ENCODE measurements around the gene ISLR.

- no peak for TF ChIP-seq RXRA (IDR thresholded peaks at IDR 0.05; ENCODE audit: insufficient read depth, low read depth, low read length)
- no peak for TF ChIP-seq CTCF (IDR thresholded peaks at IDR 0.05; ENCODE audit: control extremely low read depth in 1 of 3, insufficient read depth in 1 of 3, low read depth in 1 of 3, low read length in 3 of 3)
- no peak for TF ChIP-seq CREB1 (IDR thresholded peaks at IDR 0.05)
- TF ChIP-seq ZNF274 (IDR thresholded peaks at IDR 0.05; ENCODE audit: borderline replicate concordance, extremely low read depth, low read length), result no peak
- no peak for TF ChIP-seq POLR2AphosphoS5 (IDR thresholded peaks at IDR 0.05; ENCODE audit: low read depth, low read length)
- no peak for TF ChIP-seq CEBPB (IDR thresholded peaks at IDR 0.05; ENCODE audit: low read depth, low read length)
- TF ChIP-seq USF2 (IDR thresholded peaks at IDR 0.05; ENCODE audit: low read length), result no peak
Observed at GRCh38 chr15:74156678-74157411, 16.7 kb upstream of the ISLR start.

Data from H1 (cell line).